ENCODE results near the gene IL3RA. TPM values are rescaled to one million over a fixed set of nuclear protein-coding genes. Genes with fewer than 3 reads are reported as not detected.

IL3RA gene
- total and polyA plus RNA-seq, 2 of the 8 experiments (the other 6 are each of a cell fraction or from before 2014, with no cell fraction given), result 0.11 TPM; not detected in 1

DNA sequence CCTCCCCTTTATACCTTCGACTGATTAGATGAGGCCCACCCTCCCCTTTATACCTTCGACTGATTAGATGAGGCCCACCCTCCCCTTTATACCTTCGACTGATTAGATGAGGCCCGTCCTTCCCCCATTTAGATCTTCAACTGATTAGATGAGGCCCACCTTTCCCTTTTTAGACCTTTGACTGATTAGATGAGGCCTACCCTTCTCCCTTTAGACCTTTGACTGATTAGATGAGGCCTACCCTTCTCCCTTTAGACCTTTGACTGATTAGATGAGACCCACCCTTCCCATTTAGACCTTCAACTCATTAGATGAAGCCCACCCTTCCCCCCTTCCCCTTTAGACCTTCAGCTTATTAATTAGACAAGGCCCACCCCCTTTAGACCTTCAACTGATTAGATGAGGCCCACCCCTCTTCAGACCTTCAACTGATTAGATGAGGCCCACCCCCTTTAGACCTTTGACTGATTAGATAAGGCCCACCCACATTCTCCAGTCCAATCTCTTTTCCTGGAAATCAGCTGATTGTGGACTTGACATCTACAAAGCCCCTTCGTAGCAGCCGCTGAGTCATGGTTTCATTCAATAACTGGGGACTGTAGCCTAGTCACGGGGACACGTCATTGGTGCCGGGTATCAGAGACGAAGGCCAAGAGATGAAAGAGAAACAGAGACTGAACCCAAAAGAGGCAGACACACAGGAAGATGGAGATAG lies 28.8 kb upstream of the IL3RA start:
- ChIA-PET POLR2A (ENCODE audit: partially characterized antibody) (no interaction called here), CTCF (ENCODE audit: partially characterized antibody) (no interaction called here)
- Histone ChIP-seq H3K4me1 (replicated peaks in 1 of 4; ENCODE audit: control insufficient read depth in 3 of 4, insufficient read depth in 4 of 4, low read length in 3 of 4) (no peaks in the 10 kb centered on the region), H3K79me2 (ENCODE audit: control insufficient read depth in 1 of 2, insufficient read depth in 2 of 2, low read length in 2 of 2) (no peaks in the 10 kb centered on the region), H3K23ac (ENCODE audit: insufficient read length) (no peak overlapping the region), H2BK5ac (ENCODE audit: low read depth, low read length) (no peak overlapping the region), H2BK120ac (replicated peaks; ENCODE audit: low read depth, low read length) (no peak overlapping the region), H4K8ac (ENCODE audit: extremely low read depth, insufficient read depth, low read length) (no peak overlapping the region), H3K14ac (ENCODE audit: insufficient read length) (no peak overlapping the region), H4K91ac (replicated peaks; ENCODE audit: insufficient read length, low read length) (no peak overlapping the region), H3K36me3 (ENCODE audit: control insufficient read depth in 2 of 4, insufficient read depth in 4 of 4, low read length in 3 of 4) (peaks cover 0 to 3% (median 0%) of the 10 kb centered on the region in 4 experiments; a peak in 1 of 8 replicates), H4K20me1 (replicated peaks in 1 of 2; ENCODE audit: control insufficient read depth in 1 of 2, insufficient read depth in 2 of 2, low read length in 2 of 2) (no peaks in the 10 kb centered on the region), H4K5ac (ENCODE audit: insufficient read length, low read depth, low read length) (no peak overlapping the region), H3K27ac (ENCODE audit: low read depth, low read length) (no peak overlapping the region), H3K9me3 (ENCODE audit: insufficient read depth in 2 of 2, low read depth in 1 of 2, low read length in 1 of 2) (peaks cover 4 to 7% of the 10 kb centered on the region in 2 experiments; a peak in 2 of 4 replicates), H2AK5ac (ENCODE audit: low read depth, low read length) (no peak overlapping the region), H3K56ac (replicated peaks; ENCODE audit: insufficient read length, low read depth, low read length) (no peak overlapping the region), H2BK12ac (ENCODE audit: low read depth, low read length) (no peak overlapping the region), H2BK15ac (ENCODE audit: low read length) (no peak overlapping the region), H3K79me1 (ENCODE audit: low read depth, low read length) (no peaks in the 10 kb centered on the region), H3K27me3 (replicated peaks in 1 of 4; ENCODE audit: control insufficient read depth in 3 of 4, extremely low read depth in 1 of 4, insufficient read depth in 3 of 4, low read length in 3 of 4) (no peaks in the 10 kb centered on the region), H2AFZ (ENCODE audit: low read length) (no peak overlapping the region), H3K4me2 (ENCODE audit: insufficient read depth in 1 of 2, low read depth in 2 of 2, low read length in 2 of 2) (no peak overlapping the region), H2BK20ac (ENCODE audit: low read length) (no peak overlapping the region), H3K23me2 (ENCODE audit: low read depth, low read length) (no peaks in the 10 kb centered on the region), H3K18ac (ENCODE audit: extremely low read depth, low read length) (no peak overlapping the region), H3K9ac (replicated peaks in 1 of 4; ENCODE audit: extremely low read depth in 1 of 4, low read depth in 3 of 4, low read length in 3 of 4) (no peak overlapping the region), H3K4me3 (ENCODE audit: extremely low read depth in 1 of 4, insufficient read depth in 2 of 4, low read depth in 3 of 4, low read length in 4 of 4) (no peak overlapping the region), H3K4ac (replicated peaks; ENCODE audit: insufficient read length, low read depth, low read length) (no peak overlapping the region)
- DNase-seq (ENCODE audit: low read depth in 1 of 2, low spot score in 2 of 2), result no peak
- 87% methylated on average over 10 of the region's 10 CpGs; no CpG with 5 or more reads in 1 of the 2 experiments for WGBS, 2 experiments (ENCODE audit: extremely low coverage in 1 of 2, insufficient coverage in 1 of 2, insufficient read length in 1 of 2, insufficient replicate concordance in 2 of 2, low coverage in 1 of 2, low lambda C conversion rate in 2 of 2, missing lambda C conversion rate in 1 of 2)
- TF ChIP-seq SIX5 (IDR thresholded peaks at IDR 0.05; ENCODE audit: low read depth, low read length) (no peak), HDAC2 (IDR thresholded peaks at IDR 0.05; ENCODE audit: borderline replicate concordance in 1 of 2, low read depth in 2 of 2, low read length in 2 of 2) (peak in 1 of 2 experiments; percentile 99; a peak in 1 of 4 replicates), BCL11A (IDR thresholded peaks at IDR 0.05; ENCODE audit: low read depth in 2 of 2, low read length in 2 of 2) (no peak), KDM1A (IDR thresholded peaks at IDR 0.05; ENCODE audit: borderline replicate concordance, low read length) (peak; percentile 97; the same call in 1 of the 2 replicates), TAF7 (optimal IDR thresholded peaks at IDR 0.05; ENCODE audit: borderline replicate concordance, low read depth, low read length) (no peak), NANOG (IDR thresholded peaks at IDR 0.05; ENCODE audit: insufficient read depth, low read depth, low read length, poor library complexity, severe bottlenecking) (no peak), RXRA (IDR thresholded peaks at IDR 0.05; ENCODE audit: insufficient read depth, low read depth, low read length) (no peak), JUN (IDR thresholded peaks at IDR 0.05; ENCODE audit: low read depth, low read length) (no peak)
- TF ChIP-seq, protein P1, sequence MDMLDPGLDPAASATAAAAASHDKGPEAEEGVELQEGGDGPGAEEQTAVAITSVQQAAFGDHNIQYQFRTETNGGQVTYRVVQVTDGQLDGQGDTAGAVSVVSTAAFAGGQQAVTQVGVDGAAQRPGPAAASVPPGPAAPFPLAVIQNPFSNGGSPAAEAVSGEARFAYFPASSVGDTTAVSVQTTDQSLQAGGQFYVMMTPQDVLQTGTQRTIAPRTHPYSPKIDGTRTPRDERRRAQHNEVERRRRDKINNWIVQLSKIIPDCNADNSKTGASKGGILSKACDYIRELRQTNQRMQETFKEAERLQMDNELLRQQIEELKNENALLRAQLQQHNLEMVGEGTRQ (IDR thresholded peaks at IDR 0.05; ENCODE audit: low read length), result no peak
- no peak for FAIRE-seq

Data from H1 (cell line).